ENCODE data around the gene NOXO1.

Gene NOXO1

GRCh38 chr16:2019921-2020831 lies 38.9 kb upstream of the NOXO1 start:
- no peak for TF ChIP-seq GATA2 (IDR thresholded peaks at IDR 0.05; ENCODE audit: low read depth, low read length)
- no peak for TF ChIP-seq GATA3 (IDR thresholded peaks at IDR 0.05; ENCODE audit: low read depth, low read length)

DNA sequence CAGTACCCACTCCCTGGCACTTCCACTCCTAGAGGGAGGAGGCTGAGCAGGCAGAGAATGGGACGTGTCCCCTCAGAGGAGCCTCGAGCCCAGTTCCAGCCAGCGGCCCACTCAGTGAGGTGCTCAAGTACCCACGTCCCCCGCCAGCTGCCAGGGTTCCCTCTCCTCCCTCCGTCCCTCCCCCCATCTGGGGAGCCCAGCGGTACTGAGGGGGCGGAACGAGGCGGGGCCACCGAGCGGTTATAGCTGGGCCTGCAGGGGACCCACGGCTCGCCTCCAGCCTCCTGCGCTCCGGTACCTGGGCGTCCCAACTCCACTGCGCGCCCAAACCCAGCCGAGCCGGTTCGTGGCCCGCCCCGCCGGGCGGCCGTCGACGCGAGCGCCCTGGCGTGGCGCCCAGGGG lies 38.2 kb upstream of the NOXO1 start, which contains the start of gene NPW:
Gene NPW, plus strand, starts transcription at position 268 of the 403 bp plus-strand sequence.
- TF ChIP-seq GATA3 (IDR thresholded peaks at IDR 0.05; ENCODE audit: low read depth, low read length) (no peak), GATA2 (IDR thresholded peaks at IDR 0.05; ENCODE audit: low read depth, low read length) (no peak)

DNA sequence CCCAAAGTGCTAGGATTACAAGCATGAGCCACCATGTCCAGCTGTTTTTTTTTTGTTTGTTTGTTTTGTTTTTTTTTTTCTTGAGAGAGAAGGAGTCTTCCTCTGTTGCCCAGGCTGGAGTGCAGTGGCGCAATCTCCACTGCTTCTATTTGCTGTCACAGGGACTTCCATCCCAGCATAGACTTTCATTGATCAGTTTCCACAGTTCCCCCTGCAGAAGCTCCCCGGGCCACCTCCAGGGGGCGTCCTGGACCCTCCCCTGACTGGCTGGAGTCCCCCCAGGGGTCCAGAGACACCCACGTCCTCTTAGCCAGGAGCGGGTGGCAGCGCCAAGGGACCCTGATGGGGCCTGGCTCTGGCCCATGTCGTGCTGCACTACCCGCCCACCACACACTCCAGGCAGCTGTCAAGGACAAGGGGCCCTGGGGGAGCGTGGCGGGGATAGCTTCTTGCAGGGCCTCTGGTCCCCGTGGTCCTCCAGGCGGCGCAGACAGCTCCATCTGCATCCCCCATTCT lies 35.2 kb upstream of the NOXO1 start:
- TF ChIP-seq GATA2 (IDR thresholded peaks at IDR 0.05; ENCODE audit: low read depth, low read length) = no peak
- TF ChIP-seq GATA3 (IDR thresholded peaks at IDR 0.05; ENCODE audit: low read depth, low read length) = no peak

- TF ChIP-seq GATA2 (IDR thresholded peaks at IDR 0.05; ENCODE audit: low read depth, low read length) (no peak), GATA3 (IDR thresholded peaks at IDR 0.05; ENCODE audit: low read depth, low read length) (no peak)
These were observed 34.6 kb upstream of the NOXO1 start for GRCh38 chr16:2015947-2016208.

DNA sequence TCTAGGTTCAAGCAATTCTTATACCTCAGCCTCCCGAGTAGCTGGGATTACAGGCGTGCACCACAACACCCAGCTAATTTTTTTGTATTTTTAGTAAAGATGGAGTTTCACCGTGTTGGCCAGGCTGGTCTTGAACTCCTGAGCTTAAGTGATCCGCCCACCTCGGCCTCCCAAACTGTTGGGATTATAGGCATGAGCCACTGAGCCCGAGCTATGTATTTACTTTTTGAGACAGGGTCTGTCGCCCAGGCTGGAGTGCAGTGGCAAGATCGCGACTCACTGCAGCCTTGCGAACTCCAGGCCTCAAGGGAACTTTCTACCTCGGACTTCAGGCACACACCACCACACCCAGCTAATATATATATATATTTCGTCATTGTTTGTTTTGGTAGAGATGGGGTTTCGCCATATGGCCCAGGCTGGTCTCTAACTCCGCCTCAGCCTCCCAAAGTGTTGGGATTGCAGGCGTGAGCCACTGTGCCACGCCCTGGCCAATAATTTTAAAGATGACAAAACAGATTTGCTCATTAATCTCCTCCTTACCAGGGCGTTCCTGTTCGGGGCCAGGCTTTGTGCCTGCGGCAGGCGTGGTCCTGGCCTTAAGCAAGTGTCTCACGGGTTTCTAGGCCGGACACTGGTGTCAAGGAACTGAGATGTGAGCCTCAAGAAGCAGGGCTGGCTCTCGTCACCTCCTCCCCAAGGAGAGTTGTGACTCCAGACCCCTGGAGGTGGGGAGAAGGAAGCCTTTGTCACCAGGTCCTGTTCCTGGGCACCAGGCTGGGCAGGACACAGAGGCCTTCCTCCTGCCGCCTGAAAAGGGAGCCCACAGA lies 34.1 kb upstream of the NOXO1 start:
- TF ChIP-seq GATA3 (IDR thresholded peaks at IDR 0.05; ENCODE audit: low read depth, low read length) (no peak), GATA2 (IDR thresholded peaks at IDR 0.05; ENCODE audit: low read depth, low read length) (no peak)

GRCh38 chr16:2013527-2013926 lies 32.3 kb upstream of the NOXO1 start:
- TF ChIP-seq GATA2 (IDR thresholded peaks at IDR 0.05; ENCODE audit: low read depth, low read length) (no peak), GATA3 (IDR thresholded peaks at IDR 0.05; ENCODE audit: low read depth, low read length) (no peak)

GRCh38 chr16:2009791-2010510 lies 28.7 kb upstream of the NOXO1 start, which contains the start of gene ZNF598:
TSS of gene ZNF598 (minus strand) at chr16:2009821.
- TF ChIP-seq GATA2 (IDR thresholded peaks at IDR 0.05; ENCODE audit: low read depth, low read length) (no peak), GATA3 (IDR thresholded peaks at IDR 0.05; ENCODE audit: low read depth, low read length) (no peak)

- TF ChIP-seq GATA2 (IDR thresholded peaks at IDR 0.05; ENCODE audit: low read depth, low read length) (no peak), GATA3 (IDR thresholded peaks at IDR 0.05; ENCODE audit: low read depth, low read length) (no peak)
These were observed 28.0 kb upstream of the NOXO1 start for GRCh38 chr16:2009164-2009711.

DNA sequence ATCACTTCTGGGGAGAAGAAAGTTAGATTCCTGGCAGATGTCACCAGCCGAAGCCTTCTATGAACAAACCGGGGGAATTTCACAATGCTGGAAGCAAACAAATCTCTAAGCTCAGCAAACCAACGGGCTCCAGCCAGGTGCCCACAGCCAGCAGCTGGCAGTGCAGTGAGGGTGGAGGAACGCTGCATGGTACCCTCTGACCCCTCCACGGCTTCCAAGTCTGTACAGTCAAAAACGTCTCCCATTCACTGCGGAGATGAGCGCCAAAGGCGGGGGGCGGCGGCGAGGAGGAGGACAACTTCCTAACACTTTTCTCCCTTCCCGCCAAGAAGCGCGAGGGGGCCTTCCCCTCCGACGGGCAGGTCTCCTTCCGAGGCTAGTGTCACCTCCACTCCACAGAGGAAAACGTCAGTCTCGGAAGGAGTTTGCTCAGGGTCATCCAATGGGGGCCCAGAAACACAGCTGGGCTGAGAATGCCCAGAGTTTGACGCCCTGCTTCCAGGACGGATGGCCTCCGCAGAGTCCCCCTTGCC lies 27.4 kb upstream of the NOXO1 start:
- TF ChIP-seq GATA2 (IDR thresholded peaks at IDR 0.05; ENCODE audit: low read depth, low read length) (no peak), GATA3 (IDR thresholded peaks at IDR 0.05; ENCODE audit: low read depth, low read length) (no peak)

DNA sequence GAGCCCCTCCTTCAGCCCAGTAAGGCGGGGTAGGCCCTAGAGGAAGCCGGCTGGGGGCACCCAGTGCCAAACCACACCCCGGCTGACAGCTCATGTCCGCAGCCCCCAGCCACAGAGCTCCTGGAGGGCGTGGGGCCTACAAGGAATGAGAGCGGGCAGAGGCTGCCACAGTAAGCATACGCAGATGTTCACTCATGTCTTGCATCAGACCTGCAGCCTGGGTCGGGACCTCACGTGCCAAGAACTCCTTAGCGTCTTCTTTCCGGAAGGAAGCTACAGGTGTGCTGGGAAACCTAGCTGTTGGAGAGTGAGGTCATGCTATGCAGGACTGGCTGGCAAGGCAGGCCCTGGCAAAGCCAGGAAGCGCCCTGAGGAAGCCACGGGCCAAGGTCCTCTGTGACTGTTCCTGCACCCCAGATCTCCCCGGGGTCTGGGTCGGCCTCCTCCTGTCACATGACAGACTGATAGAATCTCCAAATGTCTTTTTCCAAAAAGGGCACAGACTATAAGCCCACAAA lies 26.8 kb upstream of the NOXO1 start:
- TF ChIP-seq GATA3 (IDR thresholded peaks at IDR 0.05; ENCODE audit: low read depth, low read length) (no peak), GATA2 (IDR thresholded peaks at IDR 0.05; ENCODE audit: low read depth, low read length) (no peak)

DNA sequence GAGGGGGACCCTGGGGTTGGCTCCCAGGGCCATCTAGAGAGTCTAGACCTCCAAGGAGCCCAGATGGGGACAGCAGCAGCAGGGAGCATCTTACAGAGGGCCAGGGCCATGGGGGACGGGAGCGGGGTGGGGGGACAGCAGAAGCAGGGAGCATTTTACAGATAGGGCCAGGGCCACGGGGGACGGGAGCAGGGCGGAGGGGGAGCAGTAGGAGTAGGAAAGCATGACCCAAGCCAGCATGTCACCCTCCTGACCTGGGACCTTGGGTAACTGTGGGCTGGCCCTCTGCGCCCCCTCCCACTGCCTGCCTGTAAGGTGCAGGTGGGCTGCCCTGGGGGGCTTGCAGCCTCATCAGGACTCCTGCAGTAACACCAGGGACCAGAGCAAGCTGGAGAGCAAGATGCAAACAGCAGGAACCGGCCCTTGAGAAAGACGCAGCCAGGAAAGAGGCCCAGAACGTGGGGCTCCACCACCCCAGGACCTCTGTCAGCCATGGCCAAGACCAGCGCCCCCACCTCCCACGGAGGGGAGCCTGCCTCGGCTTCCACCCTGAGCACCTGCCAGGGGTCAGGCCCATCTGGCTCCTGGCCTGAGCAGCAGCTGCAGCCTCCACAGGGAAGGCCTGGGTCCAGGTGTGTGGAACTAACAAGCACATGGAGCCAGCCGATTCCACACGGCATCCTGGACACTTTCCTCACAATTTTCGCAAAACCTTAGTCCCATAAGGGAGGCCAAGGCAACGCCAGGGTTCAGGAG lies 26.0 kb upstream of the NOXO1 start:
- TF ChIP-seq GATA3 (IDR thresholded peaks at IDR 0.05; ENCODE audit: low read depth, low read length) = no peak
- no peak for TF ChIP-seq GATA2 (IDR thresholded peaks at IDR 0.05; ENCODE audit: low read depth, low read length)

- TF ChIP-seq GATA2 (IDR thresholded peaks at IDR 0.05; ENCODE audit: low read depth, low read length) (no peak), GATA3 (IDR thresholded peaks at IDR 0.05; ENCODE audit: low read depth, low read length) (no peak)
These were observed 25.0 kb upstream of the NOXO1 start for GRCh38 chr16:2006317-2006716.

Data from SH-SY5Y (cell line).